ENCODE measurements around the gene NEDD9. TPM values are rescaled to one million over a fixed set of nuclear protein-coding genes. Genes with fewer than 3 reads are reported as not detected.
A peak's percentile ranks its signal among the peaks of the same experiment; 100 is the strongest.

Gene NEDD9
- total and polyA plus RNA-seq, 2 of the 13 experiments (the other 11 are each of a cell fraction or from before 2014, with no cell fraction given), result 27.1 to 389 TPM

DNA sequence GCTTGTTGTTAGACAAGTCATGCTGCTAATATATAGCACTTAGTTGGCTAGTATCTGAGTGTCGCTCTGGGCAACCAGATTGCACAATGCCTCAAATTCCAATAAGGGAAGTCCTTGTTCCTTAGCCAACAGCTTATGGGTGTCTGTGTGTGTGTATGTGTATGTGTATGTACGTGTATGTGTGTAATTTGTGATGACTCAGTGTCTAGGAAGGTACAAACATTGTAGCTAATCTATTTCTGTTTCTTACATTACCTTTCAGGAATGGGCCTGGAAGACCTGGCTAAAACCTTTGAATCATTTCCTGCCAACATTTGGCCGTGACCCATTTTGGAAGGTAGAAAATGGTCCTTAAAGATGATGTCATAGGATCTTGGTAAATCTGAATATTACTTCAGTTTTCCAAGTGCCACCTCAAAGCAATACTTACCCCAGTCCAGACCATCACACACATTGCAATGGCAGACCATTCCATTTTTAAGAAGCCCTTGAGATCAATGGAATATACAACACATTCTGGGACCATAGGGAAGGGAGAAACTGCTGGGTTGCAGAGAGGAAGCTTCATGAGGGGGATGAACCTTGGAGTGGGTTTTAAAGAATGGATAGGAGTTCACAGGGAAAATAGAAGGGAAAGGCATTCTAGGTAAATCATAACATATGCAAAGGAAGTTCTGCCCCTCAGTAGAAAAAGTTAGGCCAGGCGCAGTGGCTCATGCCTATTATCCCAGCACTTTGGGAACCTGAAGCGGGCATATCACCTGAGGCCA is 25.1 kb downstream of the NEDD9 start (continued):
- TF ChIP-seq ZNF142 (CRISPR knock-in tag; IDR thresholded peaks at IDR 0.05), result no peak
- TF ChIP-seq THRA (CRISPR knock-in tag; IDR thresholded peaks at IDR 0.05; ENCODE audit: borderline replicate concordance), result peak; percentile 85; the same call in 1 of the 2 replicates
- TF ChIP-seq FOSL1 (CRISPR knock-in tag; IDR thresholded peaks at IDR 0.05; ENCODE audit: borderline replicate concordance), result peak; percentile 94
- TF ChIP-seq POGK (CRISPR knock-in tag; conservative IDR thresholded peaks at IDR 0.05), result peak; percentile 83; the same call in 1 of the 2 replicates
- TF ChIP-seq DDIT3 (CRISPR knock-in tag; IDR thresholded peaks at IDR 0.05), result 0 out of 2 replicates have a peak, but pooled peaks have one; percentile 22
- TF ChIP-seq, protein P1, sequence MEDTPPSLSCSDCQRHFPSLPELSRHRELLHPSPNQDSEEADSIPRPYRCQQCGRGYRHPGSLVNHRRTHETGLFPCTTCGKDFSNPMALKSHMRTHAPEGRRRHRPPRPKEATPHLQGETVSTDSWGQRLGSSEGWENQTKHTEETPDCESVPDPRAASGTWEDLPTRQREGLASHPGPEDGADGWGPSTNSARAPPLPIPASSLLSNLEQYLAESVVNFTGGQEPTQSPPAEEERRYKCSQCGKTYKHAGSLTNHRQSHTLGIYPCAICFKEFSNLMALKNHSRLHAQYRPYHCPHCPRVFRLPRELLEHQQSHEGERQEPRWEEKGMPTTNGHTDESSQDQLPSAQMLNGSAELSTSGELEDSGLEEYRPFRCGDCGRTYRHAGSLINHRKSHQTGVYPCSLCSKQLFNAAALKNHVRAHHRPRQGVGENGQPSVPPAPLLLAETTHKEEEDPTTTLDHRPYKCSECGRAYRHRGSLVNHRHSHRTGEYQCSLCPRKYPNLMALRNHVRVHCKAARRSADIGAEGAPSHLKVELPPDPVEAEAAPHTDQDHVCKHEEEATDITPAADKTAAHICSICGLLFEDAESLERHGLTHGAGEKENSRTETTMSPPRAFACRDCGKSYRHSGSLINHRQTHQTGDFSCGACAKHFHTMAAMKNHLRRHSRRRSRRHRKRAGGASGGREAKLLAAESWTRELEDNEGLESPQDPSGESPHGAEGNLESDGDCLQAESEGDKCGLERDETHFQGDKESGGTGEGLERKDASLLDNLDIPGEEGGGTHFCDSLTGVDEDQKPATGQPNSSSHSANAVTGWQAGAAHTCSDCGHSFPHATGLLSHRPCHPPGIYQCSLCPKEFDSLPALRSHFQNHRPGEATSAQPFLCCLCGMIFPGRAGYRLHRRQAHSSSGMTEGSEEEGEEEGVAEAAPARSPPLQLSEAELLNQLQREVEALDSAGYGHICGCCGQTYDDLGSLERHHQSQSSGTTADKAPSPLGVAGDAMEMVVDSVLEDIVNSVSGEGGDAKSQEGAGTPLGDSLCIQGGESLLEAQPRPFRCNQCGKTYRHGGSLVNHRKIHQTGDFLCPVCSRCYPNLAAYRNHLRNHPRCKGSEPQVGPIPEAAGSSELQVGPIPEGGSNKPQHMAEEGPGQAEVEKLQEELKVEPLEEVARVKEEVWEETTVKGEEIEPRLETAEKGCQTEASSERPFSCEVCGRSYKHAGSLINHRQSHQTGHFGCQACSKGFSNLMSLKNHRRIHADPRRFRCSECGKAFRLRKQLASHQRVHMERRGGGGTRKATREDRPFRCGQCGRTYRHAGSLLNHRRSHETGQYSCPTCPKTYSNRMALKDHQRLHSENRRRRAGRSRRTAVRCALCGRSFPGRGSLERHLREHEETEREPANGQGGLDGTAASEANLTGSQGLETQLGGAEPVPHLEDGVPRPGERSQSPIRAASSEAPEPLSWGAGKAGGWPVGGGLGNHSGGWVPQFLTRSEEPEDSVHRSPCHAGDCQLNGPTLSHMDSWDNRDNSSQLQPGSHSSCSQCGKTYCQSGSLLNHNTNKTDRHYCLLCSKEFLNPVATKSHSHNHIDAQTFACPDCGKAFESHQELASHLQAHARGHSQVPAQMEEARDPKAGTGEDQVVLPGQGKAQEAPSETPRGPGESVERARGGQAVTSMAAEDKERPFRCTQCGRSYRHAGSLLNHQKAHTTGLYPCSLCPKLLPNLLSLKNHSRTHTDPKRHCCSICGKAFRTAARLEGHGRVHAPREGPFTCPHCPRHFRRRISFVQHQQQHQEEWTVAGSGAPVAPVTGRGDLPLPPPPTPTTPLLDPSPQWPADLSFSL (CRISPR knock-in tag; IDR thresholded peaks at IDR 0.05), result peak; percentile 94
- no peak for TF ChIP-seq MED8 (CRISPR knock-in tag; IDR thresholded peaks at IDR 0.05; ENCODE audit: insufficient replicate concordance)
- 0 out of 2 replicates have a peak, but pooled peaks have one; percentile 25 for TF ChIP-seq ZNF121 (CRISPR knock-in tag; IDR thresholded peaks at IDR 0.05)
- TF ChIP-seq SKI (IDR thresholded peaks at IDR 0.05; ENCODE audit: partially characterized antibody), result peak; percentile 96
- peak; percentile 79; the same call in 1 of the 2 replicates for TF ChIP-seq ZKSCAN8 (CRISPR knock-in tag; IDR thresholded peaks at IDR 0.05; ENCODE audit: borderline replicate concordance)
- TF ChIP-seq ZNF138 (CRISPR knock-in tag; IDR thresholded peaks at IDR 0.05; ENCODE audit: low read depth), result no peak

All from HepG2 (cell line).